NCI-H1436 (cell line): Measurements from ENCODE around the gene PTCRA.
A peak's percentile ranks its signal among the peaks of the same experiment; 100 is the strongest.
"Not testable (repeated sequence)": the region's sequence is repeated elsewhere in the genome, so short reads cannot be mapped to it uniquely, and the experiment has no call there.

ENCODE experiments used
- DNase-seq: peaks from one replicate; lab custom pipeline; 2025; lab: John Stamatoyannopoulos, UW

The PTCRA gene

GRCh38 chr6:42902429-42903263, 13.2 kb upstream of the PTCRA start:
- not testable (repeated sequence) for DNase-seq

GRCh38 chr6:42904467-42904866, 11.4 kb upstream of the PTCRA start:
- no peak for DNase-seq

GRCh38 chr6:42907336-42907735, 8.5 kb upstream of the PTCRA start:
- no peak for DNase-seq

GRCh38 chr6:42909835-42910234, 6.0 kb upstream of the PTCRA start:
- no peak for DNase-seq

- no peak for DNase-seq
Measured at GRCh38 chr6:42911171-42912021, 4.5 kb upstream of the PTCRA start.

GRCh38 chr6:42914546-42914945, 1.3 kb upstream of the PTCRA start:
- no peak for DNase-seq

GRCh38 chr6:42916288-42916687, 435 bp downstream of the PTCRA start:
- DNase-seq: no peak

- no peak for DNase-seq
Measured at GRCh38 chr6:42921801-42922200, 5.9 kb downstream of the PTCRA start.

GRCh38 chr6:42923666-42924065, 7.8 kb downstream of the PTCRA start:
- DNase-seq: no peak

- no peak for DNase-seq
Measured at GRCh38 chr6:42925248-42925857, 9.5 kb downstream of the PTCRA start.

- DNase-seq: peak; percentile 94
Measured at GRCh38 chr6:42928986-42929820, 13.3 kb downstream of the PTCRA start, which contains the start of gene CNPY3. Gene CNPY3, plus strand, starts transcription at chr6:42929480. Its CDS starts 91 bp downstream, at chr6:42929571.

- DNase-seq: no peak
Measured at GRCh38 chr6:42929821-42930360, 14.0 kb downstream of the PTCRA start.

GRCh38 chr6:42932412-42932811, 16.6 kb downstream of the PTCRA start:
- DNase-seq: no peak

GRCh38 chr6:42933205-42933604, 17.4 kb downstream of the PTCRA start:
- DNase-seq: no peak

GRCh38 chr6:42935322-42935721, 19.5 kb downstream of the PTCRA start:
- no peak for DNase-seq

- DNase-seq: no peak
Measured at GRCh38 chr6:42936398-42936797, 20.5 kb downstream of the PTCRA start.

GRCh38 chr6:42937548-42938427, 21.9 kb downstream of the PTCRA start:
- DNase-seq: no peak

- no peak for DNase-seq
Measured at GRCh38 chr6:42938428-42938796, 22.6 kb downstream of the PTCRA start.

GRCh38 chr6:42938987-42939809, 23.3 kb downstream of the PTCRA start:
- DNase-seq: no peak

- no peak for DNase-seq
Measured at GRCh38 chr6:42939810-42940167, 23.9 kb downstream of the PTCRA start.
